HepG2 (cell line): ENCODE measurements around the gene NUDT9. TPM values are rescaled to one million over a fixed set of nuclear protein-coding genes. Genes with fewer than 3 reads are reported as not detected.
A peak's percentile ranks its signal among the peaks of the same experiment; 100 is the strongest.

ENCODE experiments used
- ARNTL ChIP-seq: sonication (generic); formaldehyde crosslinking; IDR thresholded peaks from 2 replicates; pipeline ENCODE4 v1.4.0; 2020; ENCODE audit warnings: mild to moderate bottlenecking, missing genetic modification reagents
- ELF1 ChIP-seq: sonication (generic); formaldehyde crosslinking; IDR thresholded peaks from 2 replicates; pipeline ENCODE4 v1.4.0; 2020; ENCODE audit warnings: missing genetic modification reagents
- FOXO1 ChIP-seq: sonication (generic); formaldehyde crosslinking; IDR thresholded peaks from 2 replicates; pipeline ENCODE4 v1.4.0; 2020; ENCODE audit warnings: missing genetic modification reagents
- GZF1 ChIP-seq: sonication (generic); formaldehyde crosslinking; IDR thresholded peaks from 2 replicates; pipeline ENCODE4 v1.5.1; 2020; ENCODE audit warnings: mild to moderate bottlenecking, missing genetic modification reagents
- HOXA3 ChIP-seq: sonication (generic); formaldehyde crosslinking; IDR thresholded peaks from 2 replicates; pipeline ENCODE4 v1.5.0; 2020; ENCODE audit warnings: missing genetic modification reagents
- JUND ChIP-seq: sonication (generic); formaldehyde crosslinking; IDR thresholded peaks from 2 replicates; pipeline ENCODE4 v1.8.0; 2022; ENCODE audit warnings: mild to moderate bottlenecking, missing genetic modification reagents
- NAIF1 ChIP-seq: sonication (generic); formaldehyde crosslinking; IDR thresholded peaks from 2 replicates; pipeline ENCODE4 v1.5.0; 2020; ENCODE audit warnings: mild to moderate bottlenecking, missing genetic modification reagents, borderline replicate concordance
- PITX1 ChIP-seq: sonication (generic); formaldehyde crosslinking; IDR thresholded peaks from 2 replicates; pipeline ENCODE4 v1.5.1; 2020; ENCODE audit warnings: mild to moderate bottlenecking, missing genetic modification reagents
- RAD51 ChIP-seq: fragments of 450-650 bp; IDR thresholded peaks from 2 replicates; pipeline ENCODE4 v1.6.1; 2016; ENCODE audit warnings: borderline replicate concordance
- REL ChIP-seq: sonication (generic); formaldehyde crosslinking; conservative IDR thresholded peaks from 2 replicates; pipeline ENCODE4 v1.8.0; 2022; ENCODE audit warnings: mild to moderate bottlenecking, missing genetic modification reagents, moderate library complexity
- RFX3 ChIP-seq: IDR thresholded peaks from 2 replicates; pipeline ENCODE4 v1.6.1; 2016; ENCODE audit warnings: missing biosample characterization, missing genetic modification reagents
- ZBTB21 ChIP-seq: sonication (generic); formaldehyde crosslinking; IDR thresholded peaks from 2 replicates; pipeline ENCODE4 v1.4.0; 2020; ENCODE audit warnings: missing genetic modification reagents
- ZNF441 ChIP-seq: sonication (generic); formaldehyde crosslinking; IDR thresholded peaks from 2 replicates; pipeline ENCODE4 v1.7.0; 2021; ENCODE audit warnings: missing genetic modification reagents, borderline replicate concordance
- ZNF768 ChIP-seq: sonication (generic); formaldehyde crosslinking; IDR thresholded peaks from 2 replicates; pipeline ENCODE4 v1.4.0; 2020; ENCODE audit warnings: missing genetic modification reagents
- polyA plus RNA-seq, 8 experiments: library from polyadenylated mRNA; depleted of rRNA in 3 of 8; stranded (reverse) in 7 of 8; unstranded in 1 of 8; fragments of >200 nt; fragmentation: Illumina TruSeq in 4 of 8; extraction: Trizol in 4 of 8; gene quantifications; 2 replicates each; pipeline versions ENCODE4 v1.2.1 to v1.2.3, GENCODE V29; 2011 to 2016; ENCODE audit warnings: low read depth in 4 of 8, missing spikeins in 1 of 8, mixed read lengths in 1 of 8; ENCODE audit not compliant: insufficient read depth in 1 of 8
- total RNA-seq, 5 experiments: library from RNA; depleted of rRNA; stranded (reverse); fragments of >200 nt; fragmentation: Illumina TruSeq; extraction: Trizol; gene quantifications; 2 replicates each; pipeline ENCODE4 v1.2.3, GENCODE V29; 2016; ENCODE audit warnings: low read depth in 1 of 5
- TF ChIP-seq, protein P1 (sequence below): sonication (generic); formaldehyde crosslinking; IDR thresholded peaks from 2 replicates; pipeline ENCODE4 v1.5.0; 2020; ENCODE audit warnings: mild to moderate bottlenecking, missing genetic modification reagents
- TF ChIP-seq, protein P2 (sequence below): sonication (generic); formaldehyde crosslinking; IDR thresholded peaks from 2 replicates; pipeline ENCODE4 v1.4.0; 2020; ENCODE audit warnings: missing genetic modification reagents
- TF ChIP-seq, protein P3 (sequence below): sonication (generic); formaldehyde crosslinking; IDR thresholded peaks from 2 replicates; pipeline ENCODE4 v1.5.0; 2020; ENCODE audit warnings: missing genetic modification reagents
- TF ChIP-seq, protein P4 (sequence below): sonication (generic); formaldehyde crosslinking; IDR thresholded peaks from 2 replicates; pipeline ENCODE4 v1.5.1; 2020; ENCODE audit warnings: missing genetic modification reagents, mild to moderate bottlenecking, borderline replicate concordance
- TF ChIP-seq, protein P5 (sequence below): sonication (generic); formaldehyde crosslinking; IDR thresholded peaks from 2 replicates; pipeline ENCODE4 v1.5.1; 2020; ENCODE audit warnings: missing genetic modification reagents, mild to moderate bottlenecking, borderline replicate concordance
- TF ChIP-seq, protein P6 (sequence below): sonication (generic); formaldehyde crosslinking; IDR thresholded peaks from 2 replicates; pipeline ENCODE4 v1.8.0; 2022; ENCODE audit warnings: mild to moderate bottlenecking, missing genetic modification reagents, moderate library complexity

Gene NUDT9
- total and polyA plus RNA-seq, 2 of the 13 experiments (the other 11 are each of a cell fraction or from before 2014, with no cell fraction given) = 10.4 to 12.3 TPM

DNA sequence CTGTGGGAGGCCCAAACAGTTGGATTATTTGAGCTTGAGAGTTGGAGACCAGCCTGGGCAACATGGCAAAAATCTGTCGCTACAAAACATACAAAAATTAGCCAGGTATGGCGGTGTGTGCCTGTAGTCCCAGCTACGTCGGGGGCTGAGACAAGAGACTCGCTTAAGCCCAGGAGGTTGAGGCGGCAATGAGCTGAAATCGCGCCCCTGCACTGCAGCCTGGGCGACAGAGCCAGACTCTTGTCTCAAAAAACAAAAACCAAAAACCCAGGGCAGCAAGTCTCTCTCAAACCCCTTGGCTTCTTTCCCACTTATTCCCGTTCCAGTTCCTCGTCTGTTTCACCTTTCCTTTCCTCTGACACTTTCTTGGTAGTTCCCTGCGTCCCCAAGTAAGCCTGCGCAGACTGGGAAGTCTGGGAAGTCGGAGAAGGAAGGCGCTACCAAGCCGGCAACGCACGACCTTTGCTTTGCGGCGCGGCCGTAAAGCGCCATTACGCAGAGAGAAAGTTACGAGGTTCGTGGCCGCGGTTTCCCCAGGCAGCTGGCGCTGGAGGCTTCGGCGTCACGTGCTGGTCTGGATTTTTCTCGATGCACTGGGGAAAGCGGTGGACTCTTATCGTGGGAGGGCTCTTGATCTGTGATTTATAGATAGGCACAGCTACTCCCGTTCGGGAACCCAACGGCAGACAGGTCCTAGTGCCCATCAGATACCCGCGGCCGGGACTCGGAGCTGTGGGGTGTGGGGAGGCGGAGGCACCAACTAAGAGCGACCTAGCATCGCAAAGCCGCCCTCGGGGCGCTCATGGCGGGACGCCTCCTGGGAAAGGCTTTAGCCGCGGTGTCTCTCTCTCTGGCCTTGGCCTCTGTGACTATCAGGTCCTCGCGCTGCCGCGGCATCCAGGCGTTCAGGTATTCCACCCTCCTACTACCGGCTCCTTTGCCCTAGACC lies at the start of gene NUDT9 (continued):
- TF ChIP-seq, protein P1, sequence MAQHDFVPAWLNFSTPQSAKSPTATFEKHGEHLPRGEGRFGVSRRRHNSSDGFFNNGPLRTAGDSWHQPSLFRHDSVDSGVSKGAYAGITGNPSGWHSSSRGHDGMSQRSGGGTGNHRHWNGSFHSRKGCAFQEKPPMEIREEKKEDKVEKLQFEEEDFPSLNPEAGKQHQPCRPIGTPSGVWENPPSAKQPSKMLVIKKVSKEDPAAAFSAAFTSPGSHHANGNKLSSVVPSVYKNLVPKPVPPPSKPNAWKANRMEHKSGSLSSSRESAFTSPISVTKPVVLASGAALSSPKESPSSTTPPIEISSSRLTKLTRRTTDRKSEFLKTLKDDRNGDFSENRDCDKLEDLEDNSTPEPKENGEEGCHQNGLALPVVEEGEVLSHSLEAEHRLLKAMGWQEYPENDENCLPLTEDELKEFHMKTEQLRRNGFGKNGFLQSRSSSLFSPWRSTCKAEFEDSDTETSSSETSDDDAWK (CRISPR knock-in tag) = no peak
- TF ChIP-seq, protein P2, sequence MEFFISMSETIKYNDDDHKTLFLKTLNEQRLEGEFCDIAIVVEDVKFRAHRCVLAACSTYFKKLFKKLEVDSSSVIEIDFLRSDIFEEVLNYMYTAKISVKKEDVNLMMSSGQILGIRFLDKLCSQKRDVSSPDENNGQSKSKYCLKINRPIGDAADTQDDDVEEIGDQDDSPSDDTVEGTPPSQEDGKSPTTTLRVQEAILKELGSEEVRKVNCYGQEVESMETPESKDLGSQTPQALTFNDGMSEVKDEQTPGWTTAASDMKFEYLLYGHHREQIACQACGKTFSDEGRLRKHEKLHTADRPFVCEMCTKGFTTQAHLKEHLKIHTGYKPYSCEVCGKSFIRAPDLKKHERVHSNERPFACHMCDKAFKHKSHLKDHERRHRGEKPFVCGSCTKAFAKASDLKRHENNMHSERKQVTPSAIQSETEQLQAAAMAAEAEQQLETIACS (CRISPR knock-in tag) = no peak
- TF ChIP-seq ZNF768 = no peak
- TF ChIP-seq FOXO1 (CRISPR knock-in tag) = no peak
- peak; percentile 18; the same call in 1 of the 2 replicates for TF ChIP-seq PITX1
- TF ChIP-seq RAD51 = 0 out of 2 replicates have a peak, but pooled peaks have one; percentile 11
- peak; percentile 75 for TF ChIP-seq JUND (CRISPR knock-in tag)
- TF ChIP-seq HOXA3 (CRISPR knock-in tag) = peak; percentile 89
- TF ChIP-seq, protein P3, sequence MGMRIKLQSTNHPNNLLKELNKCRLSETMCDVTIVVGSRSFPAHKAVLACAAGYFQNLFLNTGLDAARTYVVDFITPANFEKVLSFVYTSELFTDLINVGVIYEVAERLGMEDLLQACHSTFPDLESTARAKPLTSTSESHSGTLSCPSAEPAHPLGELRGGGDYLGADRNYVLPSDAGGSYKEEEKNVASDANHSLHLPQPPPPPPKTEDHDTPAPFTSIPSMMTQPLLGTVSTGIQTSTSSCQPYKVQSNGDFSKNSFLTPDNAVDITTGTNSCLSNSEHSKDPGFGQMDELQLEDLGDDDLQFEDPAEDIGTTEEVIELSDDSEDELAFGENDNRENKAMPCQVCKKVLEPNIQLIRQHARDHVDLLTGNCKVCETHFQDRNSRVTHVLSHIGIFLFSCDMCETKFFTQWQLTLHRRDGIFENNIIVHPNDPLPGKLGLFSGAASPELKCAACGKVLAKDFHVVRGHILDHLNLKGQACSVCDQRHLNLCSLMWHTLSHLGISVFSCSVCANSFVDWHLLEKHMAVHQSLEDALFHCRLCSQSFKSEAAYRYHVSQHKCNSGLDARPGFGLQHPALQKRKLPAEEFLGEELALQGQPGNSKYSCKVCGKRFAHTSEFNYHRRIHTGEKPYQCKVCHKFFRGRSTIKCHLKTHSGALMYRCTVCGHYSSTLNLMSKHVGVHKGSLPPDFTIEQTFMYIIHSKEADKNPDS = peak; percentile 92
- TF ChIP-seq ZNF441 (CRISPR knock-in tag) = peak; percentile 71; the same call in 1 of the 2 replicates
- TF ChIP-seq NAIF1 (CRISPR knock-in tag) = peak; percentile 95
- TF ChIP-seq, protein P4, sequence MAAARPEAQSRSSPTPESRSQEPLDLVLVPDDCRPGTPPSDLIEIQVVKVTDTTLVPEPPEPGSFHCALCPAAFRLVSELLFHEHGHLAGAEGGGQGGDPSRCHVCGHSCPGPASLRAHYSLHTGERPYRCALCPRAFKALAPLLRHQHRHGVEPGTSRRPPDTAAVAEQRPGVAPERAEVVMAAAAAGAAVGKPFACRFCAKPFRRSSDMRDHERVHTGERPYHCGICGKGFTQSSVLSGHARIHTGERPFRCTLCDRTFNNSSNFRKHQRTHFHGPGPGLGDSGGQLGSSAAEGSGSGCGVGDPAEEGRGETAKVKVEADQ (CRISPR knock-in tag) = peak; percentile 89; the same call in 1 of the 2 replicates
- TF ChIP-seq, protein P5, sequence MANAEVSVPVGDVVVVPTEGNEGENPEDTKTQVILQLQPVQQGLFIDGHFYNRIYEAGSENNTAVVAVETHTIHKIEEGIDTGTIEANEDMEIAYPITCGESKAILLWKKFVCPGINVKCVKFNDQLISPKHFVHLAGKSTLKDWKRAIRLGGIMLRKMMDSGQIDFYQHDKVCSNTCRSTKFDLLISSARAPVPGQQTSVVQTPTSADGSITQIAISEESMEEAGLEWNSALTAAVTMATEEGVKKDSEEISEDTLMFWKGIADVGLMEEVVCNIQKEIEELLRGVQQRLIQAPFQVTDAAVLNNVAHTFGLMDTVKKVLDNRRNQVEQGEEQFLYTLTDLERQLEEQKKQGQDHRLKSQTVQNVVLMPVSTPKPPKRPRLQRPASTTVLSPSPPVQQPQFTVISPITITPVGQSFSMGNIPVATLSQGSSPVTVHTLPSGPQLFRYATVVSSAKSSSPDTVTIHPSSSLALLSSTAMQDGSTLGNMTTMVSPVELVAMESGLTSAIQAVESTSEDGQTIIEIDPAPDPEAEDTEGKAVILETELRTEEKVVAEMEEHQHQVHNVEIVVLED (CRISPR knock-in tag) = peak; percentile 95
- TF ChIP-seq GZF1 = 0 out of 2 replicates have a peak, but pooled peaks have one; percentile 24
- TF ChIP-seq, protein P6, sequence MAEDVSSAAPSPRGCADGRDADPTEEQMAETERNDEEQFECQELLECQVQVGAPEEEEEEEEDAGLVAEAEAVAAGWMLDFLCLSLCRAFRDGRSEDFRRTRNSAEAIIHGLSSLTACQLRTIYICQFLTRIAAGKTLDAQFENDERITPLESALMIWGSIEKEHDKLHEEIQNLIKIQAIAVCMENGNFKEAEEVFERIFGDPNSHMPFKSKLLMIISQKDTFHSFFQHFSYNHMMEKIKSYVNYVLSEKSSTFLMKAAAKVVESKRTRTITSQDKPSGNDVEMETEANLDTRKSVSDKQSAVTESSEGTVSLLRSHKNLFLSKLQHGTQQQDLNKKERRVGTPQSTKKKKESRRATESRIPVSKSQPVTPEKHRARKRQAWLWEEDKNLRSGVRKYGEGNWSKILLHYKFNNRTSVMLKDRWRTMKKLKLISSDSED (CRISPR knock-in tag) = 0 out of 2 replicates have a peak, but pooled peaks have one; percentile 62
- no peak for TF ChIP-seq REL (CRISPR knock-in tag)
- TF ChIP-seq RFX3 (CRISPR knock-in tag) = no peak; the same call in 1 of the 2 replicates
- peak; percentile 89 for TF ChIP-seq ARNTL (CRISPR knock-in tag)
- peak; percentile 81 for TF ChIP-seq ELF1
- no peak for TF ChIP-seq ZBTB21 (CRISPR knock-in tag)
